Nephron progenitor cell (in vitro differentiated cells): Measurements from ENCODE around the gene RAPGEF4.

Source experiments
- DNase-seq: peaks from one replicate; pipeline ENCODE4 v3.0.0; 2021
- H3K27ac Mint-ChIP-seq: 2 replicates; pipeline ENCODE4 v1.8.0; 2021; ENCODE audit warnings: mild to moderate bottlenecking, moderate library complexity, mixed read lengths
- H3K27me3 Mint-ChIP-seq: 2 replicates; pipeline ENCODE4 v1.8.0; 2021; ENCODE audit warnings: mild to moderate bottlenecking, low read depth, mixed read lengths; ENCODE audit not compliant: poor library complexity
- H3K36me3 Mint-ChIP-seq: 2 replicates; pipeline ENCODE4 v1.8.0; 2021; ENCODE audit warnings: low read depth, mixed read lengths
- H3K4me1 Mint-ChIP-seq: 2 replicates; pipeline ENCODE4 v1.8.0; 2021; ENCODE audit warnings: mixed read lengths
- H3K4me3 Mint-ChIP-seq: 2 replicates; pipeline ENCODE4 v1.8.0; 2021; ENCODE audit warnings: mild to moderate bottlenecking, moderate library complexity, mixed read lengths
- H3K9me3 Mint-ChIP-seq: 2 replicates; pipeline ENCODE4 v1.8.0; 2021; ENCODE audit warnings: mild to moderate bottlenecking, moderate library complexity, mixed read lengths
- TF ChIP-seq, protein P1 (sequence below): fragments of 200-600 bp; sonication (generic); IDR thresholded peaks from 2 replicates; pipeline ENCODE4 v1.5.0; 2021; ENCODE audit warnings: antibody characterized with exemption

Gene RAPGEF4

DNA sequence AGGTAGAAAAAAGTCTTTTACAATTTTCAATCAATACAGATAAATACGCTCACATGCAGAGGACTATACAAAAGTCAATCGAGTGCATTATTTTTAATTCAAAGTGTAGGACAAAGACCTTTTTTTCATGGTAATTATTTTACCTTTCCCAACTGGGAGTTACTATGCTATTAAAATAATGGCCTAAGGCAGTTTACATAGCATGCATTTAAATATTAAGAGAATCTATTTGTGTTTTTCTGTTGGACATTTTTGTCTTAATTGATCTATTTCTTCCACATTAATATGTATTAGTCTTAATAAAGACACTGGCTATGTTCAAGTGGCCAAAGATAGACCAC is 209.8 kb downstream of the RAPGEF4 start:
- TF ChIP-seq, protein P1, sequence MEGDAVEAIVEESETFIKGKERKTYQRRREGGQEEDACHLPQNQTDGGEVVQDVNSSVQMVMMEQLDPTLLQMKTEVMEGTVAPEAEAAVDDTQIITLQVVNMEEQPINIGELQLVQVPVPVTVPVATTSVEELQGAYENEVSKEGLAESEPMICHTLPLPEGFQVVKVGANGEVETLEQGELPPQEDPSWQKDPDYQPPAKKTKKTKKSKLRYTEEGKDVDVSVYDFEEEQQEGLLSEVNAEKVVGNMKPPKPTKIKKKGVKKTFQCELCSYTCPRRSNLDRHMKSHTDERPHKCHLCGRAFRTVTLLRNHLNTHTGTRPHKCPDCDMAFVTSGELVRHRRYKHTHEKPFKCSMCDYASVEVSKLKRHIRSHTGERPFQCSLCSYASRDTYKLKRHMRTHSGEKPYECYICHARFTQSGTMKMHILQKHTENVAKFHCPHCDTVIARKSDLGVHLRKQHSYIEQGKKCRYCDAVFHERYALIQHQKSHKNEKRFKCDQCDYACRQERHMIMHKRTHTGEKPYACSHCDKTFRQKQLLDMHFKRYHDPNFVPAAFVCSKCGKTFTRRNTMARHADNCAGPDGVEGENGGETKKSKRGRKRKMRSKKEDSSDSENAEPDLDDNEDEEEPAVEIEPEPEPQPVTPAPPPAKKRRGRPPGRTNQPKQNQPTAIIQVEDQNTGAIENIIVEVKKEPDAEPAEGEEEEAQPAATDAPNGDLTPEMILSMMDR: no peak
- DNase-seq: no peak
- peaks cover 6% of the 10 kb centered on the region for H3K27me3 Mint-ChIP-seq
- H3K27ac Mint-ChIP-seq: no peak overlapping the region
- no peak overlapping the region for H3K4me3 Mint-ChIP-seq
- H3K4me1 Mint-ChIP-seq: no peaks in the 10 kb centered on the region
- H3K36me3 Mint-ChIP-seq: no peaks in the 10 kb centered on the region
- peaks cover under 1% of the 10 kb centered on the region for H3K9me3 Mint-ChIP-seq

GRCh38 chr2:172947461-172948153 is 212.0 kb downstream of the RAPGEF4 start:
- no peak for DNase-seq
- Mint-ChIP-seq H3K36me3 (no peaks in the 10 kb centered on the region), H3K27ac (no peak overlapping the region), H3K4me3 (no peak overlapping the region), H3K4me1 (no peaks in the 10 kb centered on the region), H3K9me3 (no peaks in the 10 kb centered on the region), H3K27me3 (peaks cover 6% of the 10 kb centered on the region)
- TF ChIP-seq, protein P1: no peak

- DNase-seq: no peak
- Mint-ChIP-seq H3K9me3 (no peaks in the 10 kb centered on the region), H3K36me3 (no peaks in the 10 kb centered on the region), H3K27me3 (peaks cover 3% of the 10 kb centered on the region), H3K4me1 (no peaks in the 10 kb centered on the region), H3K27ac (no peak overlapping the region), H3K4me3 (no peak overlapping the region)
- TF ChIP-seq, protein P1: no peak
These were observed 213.9 kb downstream of the RAPGEF4 start for GRCh38 chr2:172949522-172949921.

GRCh38 chr2:172950565-172950964 is 214.9 kb downstream of the RAPGEF4 start:
- TF ChIP-seq, protein P1: no peak
- Mint-ChIP-seq H3K4me3 (no peak overlapping the region), H3K4me1 (no peaks in the 10 kb centered on the region), H3K27me3 (peaks cover 3% of the 10 kb centered on the region), H3K9me3 (no peaks in the 10 kb centered on the region), H3K36me3 (no peaks in the 10 kb centered on the region), H3K27ac (no peak overlapping the region)
- DNase-seq: no peak

DNA sequence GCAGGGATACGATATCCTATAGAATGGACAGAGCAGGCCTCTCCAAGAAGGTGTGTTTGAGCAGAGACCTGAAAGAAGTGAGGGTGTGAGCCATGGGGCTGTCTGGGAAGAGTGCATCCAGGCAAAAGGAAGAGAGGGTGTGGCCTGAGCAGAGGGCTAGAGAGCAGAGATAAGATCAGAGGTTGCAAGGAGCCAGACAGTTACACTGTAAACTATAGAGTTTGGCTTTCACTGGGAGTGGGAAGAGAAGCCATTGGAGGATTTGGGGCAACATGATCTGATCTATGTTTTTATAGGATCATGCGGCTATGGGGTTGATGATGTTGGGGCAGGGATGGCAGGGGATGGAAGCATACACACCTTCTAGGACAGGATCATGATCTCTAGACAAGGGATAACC is 215.9 kb downstream of the RAPGEF4 start:
- H3K27ac Mint-ChIP-seq: no peak overlapping the region
- TF ChIP-seq, protein P1: no peak
- no peaks in the 10 kb centered on the region for H3K36me3 Mint-ChIP-seq
- DNase-seq: no peak
- H3K4me1 Mint-ChIP-seq: no peaks in the 10 kb centered on the region
- peaks cover 3% of the 10 kb centered on the region for H3K27me3 Mint-ChIP-seq
- H3K9me3 Mint-ChIP-seq: no peaks in the 10 kb centered on the region
- no peak overlapping the region for H3K4me3 Mint-ChIP-seq

DNA sequence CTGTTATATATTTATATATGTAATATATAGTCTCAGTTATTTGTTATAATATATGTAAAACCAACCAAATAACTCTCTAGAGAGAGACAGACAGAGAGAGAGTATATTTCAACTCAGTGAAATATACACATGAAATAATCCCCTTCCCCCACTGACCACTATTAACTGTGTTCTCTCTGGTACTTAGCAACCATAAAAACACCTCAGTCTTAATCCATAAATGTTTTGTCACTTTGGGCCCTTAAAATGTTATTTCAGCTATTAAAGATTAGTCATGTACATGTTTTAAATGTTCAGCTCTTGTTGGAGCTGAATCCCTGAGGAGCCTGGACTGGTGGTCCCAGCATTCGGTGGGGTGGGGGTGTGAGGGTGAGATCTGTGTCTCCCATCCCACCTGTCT is 217.8 kb downstream of the RAPGEF4 start:
- Mint-ChIP-seq H3K9me3 (no peaks in the 10 kb centered on the region), H3K4me3 (no peak overlapping the region), H3K27me3 (peaks cover 3% of the 10 kb centered on the region), H3K36me3 (no peaks in the 10 kb centered on the region), H3K27ac (no peak overlapping the region), H3K4me1 (no peaks in the 10 kb centered on the region)
- TF ChIP-seq, protein P1: no peak
- no peak for DNase-seq
